PC-9 (cell line): Measurements from ENCODE around the gene TBC1D5. TPM values are rescaled to one million over a fixed set of nuclear protein-coding genes. Genes with fewer than 3 reads are reported as not detected.

ENCODE experiments used
- BruUV-seq: library from RNA; stranded (reverse); fragments of 400-500 nt; replicated peaks from 2 replicates; lab custom pipeline; 2021; lab: Mats Ljungman, UMichigan
- CTCF ChIA-PET: fragments of 300-600 bp; sonication (Branson Sonifier 250); formaldehyde crosslinking; loops from one replicate; lab custom pipeline; 2022; ENCODE audit warnings: antibody characterized with exemption; lab: Charles Lee
- POLR2A ChIA-PET: fragments of 300-600 bp; sonication (Branson Sonifier 250); formaldehyde crosslinking; loops from one replicate; lab custom pipeline; 2022; ENCODE audit warnings: antibody characterized with exemption; ENCODE audit not compliant: unreplicated experiment; lab: Charles Lee
- DNase-seq, 2 experiments: peaks; one replicate each; pipeline versions ENCODE4 v3.0.0 to v3.0.0-alpha.2; 2015 to 2022; ENCODE audit warnings: mixed read lengths in 1 of 2
- H2AFZ ChIP-seq: fragments of 200-600 bp; sonication (generic); 2 replicates; pipeline ENCODE4 v1.8.1; 2017; ENCODE audit warnings: antibody characterized with exemption
- H3F3A ChIP-seq: fragments of 200-600 bp; sonication (generic); 2 replicates; pipeline ENCODE4 v1.8.1; 2017; ENCODE audit warnings: antibody characterized with exemption, mild to moderate bottlenecking, low read depth; ENCODE audit not compliant: insufficient read depth
- H3K27ac ChIP-seq: fragments of 200-600 bp; sonication (generic); 2 replicates; pipeline ENCODE4 v1.6.1; 2016; ENCODE audit warnings: mixed run types
- H3K27me3 ChIP-seq: fragments of 200-600 bp; sonication (generic); 2 replicates; pipeline ENCODE4 v1.6.1; 2016; ENCODE audit warnings: low read depth, mixed run types; ENCODE audit not compliant: insufficient read depth
- H3K36me3 ChIP-seq: fragments of 200-600 bp; sonication (generic); 2 replicates; pipeline ENCODE4 v1.6.1; 2016; ENCODE audit warnings: low read depth, mixed run types
- H3K4me1 ChIP-seq: fragments of 200-600 bp; sonication (generic); replicated peaks from 2 replicates; pipeline ENCODE4 v1.6.1; 2016; ENCODE audit warnings: mixed run types; ENCODE audit not compliant: insufficient read depth
- H3K4me2 ChIP-seq: fragments of 200-600 bp; sonication (generic); 2 replicates; pipeline ENCODE4 v1.6.1; 2017; ENCODE audit warnings: mixed run types
- H3K4me3 ChIP-seq: fragments of 200-600 bp; sonication (generic); 2 replicates; pipeline ENCODE4 v1.6.1; 2016; ENCODE audit warnings: mixed run types
- H3K79me2 ChIP-seq: fragments of 200-600 bp; sonication (generic); 2 replicates; pipeline ENCODE4 v1.6.1; 2017; ENCODE audit warnings: low read depth, mixed run types
- H3K9me2 ChIP-seq: fragments of 200-600 bp; sonication (generic); 2 replicates; pipeline ENCODE4 v1.8.1; 2017; ENCODE audit warnings: mild to moderate bottlenecking; ENCODE audit not compliant: insufficient read depth
- H3K9me3 ChIP-seq: fragments of 200-600 bp; sonication (generic); 2 replicates; pipeline ENCODE4 v1.8.1; 2016; ENCODE audit warnings: low read depth; ENCODE audit not compliant: insufficient read depth
- H4K20me1 ChIP-seq: fragments of 200-600 bp; sonication (generic); 2 replicates; pipeline ENCODE4 v1.8.1; 2017; ENCODE audit not compliant: insufficient read depth
- CTCF ChIP-seq: fragments of 200-600 bp; sonication (generic); conservative IDR thresholded peaks from 2 replicates; pipeline ENCODE4 v1.6.1; 2017; ENCODE audit warnings: mixed run types, antibody characterized with exemption, mild to moderate bottlenecking, moderate library complexity
- EZH2 ChIP-seq: fragments of 200-600 bp; sonication (generic); IDR thresholded peaks from 2 replicates; pipeline ENCODE4 v1.8.0; 2017; ENCODE audit warnings: antibody characterized with exemption, low read depth
- intact Hi-C: fragments of 100-400 bp; cut with micrococcal nuclease; formaldehyde crosslinking; loops from one replicate; pipeline ENCODE4 v1.10.0; 2022; ENCODE audit not compliant: unreplicated experiment
- total RNA-seq: library from RNA; stranded (reverse); gene quantifications from 2 replicates; pipeline ENCODE4 v1.2.3, GENCODE V29; 2021

Gene TBC1D5
- total RNA-seq, 1 experiment from 2014 or later, result 54.0 TPM

DNA sequence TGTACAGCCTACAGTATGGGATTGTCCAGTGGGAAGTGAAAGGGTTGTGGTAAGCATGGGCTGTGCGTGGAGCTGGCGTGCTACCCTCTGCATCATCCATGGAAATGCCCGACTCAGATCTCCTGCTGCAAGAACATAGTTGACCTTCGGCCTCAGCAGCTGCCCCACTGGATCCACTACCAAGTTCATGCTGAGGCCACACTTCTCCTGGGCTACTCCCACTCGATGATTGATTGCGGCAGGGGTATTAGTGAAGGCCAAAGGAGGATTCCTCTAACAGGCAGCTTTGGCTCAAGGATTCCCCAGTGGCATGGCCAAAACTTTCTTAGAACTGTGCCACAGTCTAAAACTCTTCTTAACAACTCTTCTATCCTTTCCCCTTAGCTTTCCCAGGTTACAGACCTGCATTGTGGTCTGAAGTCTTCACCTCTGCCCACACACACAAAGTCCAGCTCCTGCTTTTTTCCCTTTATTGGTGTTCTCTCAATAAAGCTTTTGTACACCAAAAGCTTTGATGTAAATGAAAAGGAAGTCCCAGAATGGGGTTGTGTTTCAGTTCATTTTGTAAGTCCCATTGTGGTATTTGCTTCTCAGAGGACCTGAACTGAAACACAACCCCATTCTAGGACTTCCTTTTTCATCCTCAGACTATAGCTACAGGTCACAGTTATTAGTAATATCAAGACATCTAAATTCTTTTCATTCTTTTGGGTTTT, 4.9 kb upstream of the TBC1D5 start:
- POLR2A ChIA-PET, result interaction anchor here (0.6 kb wide), 1 partner anchor 1475 kb away, joined by 3 read pairs; no protein-coding TSS in a partner anchor
- H3K4me1 ChIP-seq, result peaks cover 12% of the 10 kb centered on the region
- H3K4me2 ChIP-seq, result no peak overlapping the region
- no peak overlapping the region for H3K4me3 ChIP-seq
- H3K27me3 ChIP-seq, result no peaks in the 10 kb centered on the region
- TF ChIP-seq CTCF (no peak), EZH2 (no peak)
- 0 out of 2 replicates have a peak overlapping the region, but pooled peaks have one; percentile 32 for H2AFZ ChIP-seq
- H3K79me2 ChIP-seq, result no peaks in the 10 kb centered on the region
- H4K20me1 ChIP-seq, result no peaks in the 10 kb centered on the region
- intact Hi-C loops, result loop anchor here (10.0 kb wide), 1 partner anchor 637 kb away; no protein-coding TSS in a partner anchor
- no peak overlapping the region for H3K27ac ChIP-seq
- CTCF ChIA-PET, result interaction anchor here (0.6 kb wide), 1 partner anchor 17 kb away, joined by 13 read pairs; no protein-coding TSS in a partner anchor
- no peak for DNase-seq
- H3K9me3 ChIP-seq, result no peaks in the 10 kb centered on the region
- no TSS peak for BruUV-seq
- peaks cover 11% of the 10 kb centered on the region for H3F3A ChIP-seq
- H3K9me2 ChIP-seq, result no peaks in the 10 kb centered on the region
- H3K36me3 ChIP-seq, result no peaks in the 10 kb centered on the region

DNA sequence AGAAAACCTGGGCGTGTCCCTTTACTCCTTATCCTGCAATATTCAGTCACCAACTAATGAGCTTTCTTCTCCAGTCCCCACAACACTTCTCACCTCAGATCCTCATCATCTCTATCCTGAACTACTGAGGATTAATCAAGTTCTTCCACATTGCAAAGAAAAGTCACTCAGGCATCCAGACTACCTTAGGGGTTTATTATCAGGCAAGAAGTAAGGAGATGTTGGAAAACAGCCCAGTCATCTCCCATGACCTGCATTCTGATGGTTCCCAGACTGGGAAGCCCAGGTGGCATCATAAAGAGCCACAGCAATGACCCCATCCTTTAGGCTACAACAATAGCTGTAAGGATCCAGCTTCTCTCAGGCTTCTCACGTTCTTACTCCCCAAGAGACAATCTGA, 3.5 kb upstream of the TBC1D5 start:
- no peak for DNase-seq
- H3K9me3 ChIP-seq, result no peaks in the 10 kb centered on the region
- peaks cover 6% of the 10 kb centered on the region for H3K79me2 ChIP-seq
- H3K36me3 ChIP-seq, result no peaks in the 10 kb centered on the region
- H3K4me3 ChIP-seq, result no peak overlapping the region
- H3K4me2 ChIP-seq, result no peak overlapping the region
- no peak overlapping the region for H2AFZ ChIP-seq
- no peaks in the 10 kb centered on the region for H3K9me2 ChIP-seq
- no TSS peak for BruUV-seq
- POLR2A ChIA-PET, result no interaction called here
- H3K27me3 ChIP-seq, result no peaks in the 10 kb centered on the region
- H3F3A ChIP-seq, result peaks cover 26% of the 10 kb centered on the region
- no peaks in the 10 kb centered on the region for H4K20me1 ChIP-seq
- TF ChIP-seq EZH2, result no peak
- no peak for TF ChIP-seq CTCF
- no peak overlapping the region for H3K27ac ChIP-seq
- intact Hi-C loops, result loop anchor here (10.0 kb wide), 1 partner anchor 639 kb away; no protein-coding TSS in a partner anchor
- CTCF ChIA-PET, result no interaction called here
- peaks cover 13% of the 10 kb centered on the region for H3K4me1 ChIP-seq

DNA sequence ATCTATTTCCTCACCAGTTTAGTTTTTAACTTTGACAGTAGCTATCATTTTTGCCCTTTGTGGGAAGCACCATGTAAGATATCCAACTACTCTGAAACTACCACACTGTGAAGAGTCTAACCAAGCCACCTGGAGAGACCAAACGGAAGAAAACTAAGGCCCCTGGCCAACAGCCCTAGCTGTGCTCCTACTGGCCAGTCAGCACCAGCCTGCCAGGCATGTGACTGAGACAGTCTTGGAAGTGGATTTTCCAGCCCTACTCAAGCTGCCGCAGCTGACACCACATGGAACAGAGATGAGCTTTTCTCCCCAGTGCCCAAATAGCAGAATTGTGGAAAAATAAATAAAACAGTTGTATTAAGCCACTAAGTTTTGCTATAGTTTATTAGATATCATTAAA, 2.9 kb upstream of the TBC1D5 start:
- Histone ChIP-seq H3K79me2 (peaks cover 12% of the 10 kb centered on the region), H3K4me3 (no peak overlapping the region), H3K27ac (no peak overlapping the region), H3F3A (peaks cover 32% of the 10 kb centered on the region), H3K36me3 (no peaks in the 10 kb centered on the region), H3K27me3 (no peaks in the 10 kb centered on the region), H4K20me1 (no peaks in the 10 kb centered on the region), H3K4me2 (no peak overlapping the region), H3K4me1 (peaks cover 19% of the 10 kb centered on the region), H3K9me3 (no peaks in the 10 kb centered on the region), H3K9me2 (no peaks in the 10 kb centered on the region), H2AFZ (no peak overlapping the region)
- BruUV-seq, result no TSS peak
- TF ChIP-seq EZH2, result no peak
- no peak for TF ChIP-seq CTCF
- no peak for DNase-seq
- ChIA-PET CTCF (no interaction called here), POLR2A (no interaction called here)
- intact Hi-C loops, result loop anchor here (10.0 kb wide), 1 partner anchor 640 kb away; no protein-coding TSS in a partner anchor
